A549 (cell line): ENCODE data around the gene SF3A1. TPM values are rescaled to one million over a fixed set of nuclear protein-coding genes. Genes with fewer than 3 reads are reported as not detected.

Experiments
- ATAC-seq, 2 experiments: fragments of 200-7000 bp in 1 of 2; fragments of >200 bp in 1 of 2; cut with Nextera tagmentation in 1 of 2; cut with Tn5 transposase in 1 of 2; 3 replicates each; pipeline versions ENCODE4 v1.8.0 to v1.9.1; 2018 to 2020; ENCODE audit warnings: mild to moderate bottlenecking in 1 of 2, moderate library complexity in 1 of 2
- CTCF ChIA-PET: fragments of 300-600 bp; sonication (Branson Sonifier 250); formaldehyde crosslinking; extraction: SDS; loops from one replicate; lab custom pipeline; 2021; ENCODE audit warnings: antibody characterized with exemption, inconsistent platforms; lab: Yijun Ruan, JAX
- POLR2A ChIA-PET: fragments of 350-600 bp; formaldehyde crosslinking; extraction: SDS; loops from one replicate; lab custom pipeline; 2021; ENCODE audit warnings: antibody characterized with exemption, inconsistent platforms; lab: Yijun Ruan, JAX
- DNase-seq, 2 experiments: peaks; one replicate each; pipeline versions ENCODE4 v3.0.0 to v3.0.0-alpha.2; 2011 to 2016; ENCODE audit warnings: low read depth in 1 of 2, low spot score in 1 of 2
- FAIRE-seq: peaks from 2 replicates; lab custom pipeline; 2011; peaks lifted over from hg19 to GRCh38; lab: Jason Lieb, UNC
- H3K27ac ChIP-seq, 2 experiments: fragments of >200 bp; sonication (Bioruptor Twin); formaldehyde crosslinking; 3 replicates each; pipeline ENCODE4 v1.5.1; 2016 to 2017
- H3K4me1 ChIP-seq: fragments of >200 bp; sonication (Bioruptor Twin); formaldehyde crosslinking; 3 replicates; pipeline ENCODE4 v1.6.1; 2016
- H3K4me2 ChIP-seq: fragments of >200 bp; sonication (Bioruptor Twin); formaldehyde crosslinking; 3 replicates; pipeline ENCODE4 v1.6.1; 2016
- H3K4me3 ChIP-seq: fragments of >200 bp; sonication (Bioruptor Twin); formaldehyde crosslinking; 3 replicates; pipeline ENCODE4 v1.5.1; 2016
- H3K9me3 ChIP-seq: fragments of >200 bp; sonication (Bioruptor Twin); formaldehyde crosslinking; 3 replicates; pipeline ENCODE4 v1.6.1; 2016
- BHLHE40 ChIP-seq: IDR thresholded peaks from 2 replicates; pipeline ENCODE4 v1.6.1; 2012; ENCODE audit warnings: low read depth, low read length, inconsistent platforms
- EP300 ChIP-seq, 2 experiments: fragments of >200 bp; sonication (Bioruptor Twin); formaldehyde crosslinking; IDR thresholded peaks; 2 replicates in 1 of 2; 3 replicates in 1 of 2; pipeline ENCODE4 v1.6.1; 2016 to 2017
- ESRRA ChIP-seq: fragments of 150-350 bp; IDR thresholded peaks from 2 replicates; pipeline ENCODE4 v1.6.1; 2014; ENCODE audit warnings: mild to moderate bottlenecking, low read length, borderline replicate concordance
- FOXS1 ChIP-seq: fragments of 250-450 bp; sonication (Bioruptor Pico); IDR thresholded peaks from 2 replicates; pipeline ENCODE4 v1.5.0; 2020; ENCODE audit warnings: mild to moderate bottlenecking, moderate library complexity
- HDAC2 ChIP-seq: fragments of 200-600 bp; sonication (generic); IDR thresholded peaks from 2 replicates; pipeline ENCODE4 v1.6.1; 2016
- HEYL ChIP-seq: fragments of 250-450 bp; sonication (Bioruptor Pico); IDR thresholded peaks from 2 replicates; pipeline ENCODE4 v1.8.0; 2021; ENCODE audit warnings: mild to moderate bottlenecking, moderate library complexity
- HOXB13 ChIP-seq: fragments of 250-450 bp; sonication (Bioruptor Pico); IDR thresholded peaks from 2 replicates; pipeline ENCODE4 v1.5.0; 2020; ENCODE audit warnings: low read depth, mild to moderate bottlenecking, moderate library complexity
- HOXB5 ChIP-seq: fragments of 250-450 bp; sonication (Bioruptor Pico); IDR thresholded peaks from 2 replicates; pipeline ENCODE4 v1.5.0; 2020; ENCODE audit warnings: mild to moderate bottlenecking, moderate library complexity
- KDM5A ChIP-seq: fragments of 200-600 bp; sonication (generic); IDR thresholded peaks from 2 replicates; pipeline ENCODE4 v1.6.1; 2016; ENCODE audit warnings: antibody characterized with exemption, mild to moderate bottlenecking
- MYC ChIP-seq: IDR thresholded peaks from 2 replicates; pipeline ENCODE4 v1.6.1; 2012; ENCODE audit warnings: mild to moderate bottlenecking, inconsistent platforms, low read length, improper control_type of control experiment, borderline replicate concordance
- NR3C1 ChIP-seq: fragments of >200 bp; sonication (Bioruptor Twin); formaldehyde crosslinking; IDR thresholded peaks from 3 replicates; pipeline ENCODE4 v1.6.1; 2017
- PHF8 ChIP-seq: fragments of 200-600 bp; sonication (generic); IDR thresholded peaks from 2 replicates; pipeline ENCODE4 v1.6.1; 2016; ENCODE audit warnings: low read depth, mild to moderate bottlenecking, antibody characterized with exemption, moderate library complexity, borderline replicate concordance
- POLR2A ChIP-seq: IDR thresholded peaks from 2 replicates; pipeline ENCODE4 v1.6.1; 2012; ENCODE audit warnings: mild to moderate bottlenecking, low read length
- RCOR1 ChIP-seq: fragments of 150-350 bp; IDR thresholded peaks from 2 replicates; pipeline ENCODE4 v1.6.1; 2014; ENCODE audit warnings: antibody characterized with exemption, low read length, low read depth
- RNF2 ChIP-seq: fragments of 200-600 bp; sonication (generic); IDR thresholded peaks from 2 replicates; pipeline ENCODE4 v1.6.1; 2016; ENCODE audit warnings: low read depth, mild to moderate bottlenecking, antibody characterized with exemption, moderate library complexity, borderline replicate concordance
- TP53 ChIP-seq: fragments of 250-450 bp; sonication (Bioruptor Pico); IDR thresholded peaks from 2 replicates; pipeline ENCODE4 v1.5.0; 2021; ENCODE audit warnings: mild to moderate bottlenecking, moderate library complexity
- ZC3H11A ChIP-seq: fragments of 450-650 bp; IDR thresholded peaks from 2 replicates; pipeline ENCODE4 v1.6.1; 2014; ENCODE audit warnings: antibody characterized with exemption, mild to moderate bottlenecking
- WGBS: methylation state at CpG from one replicate; pipeline ENCODE4 v1.1.6; 2017; ENCODE audit errors: missing lambda C conversion rate; 5-methylcytosine and 5-hydroxymethylcytosine counted together
- polyA plus RNA-seq, 4 experiments: library from polyadenylated mRNA; depleted of rRNA in 3 of 4; stranded (reverse); fragments of >200 nt; fragmentation: RNase III in 1 of 4; extraction: RNeasy Plus Mini Kit Qiagen cat#74134 plus additional on column Dnase treatment in 1 of 4; gene quantifications; 2 replicates in 3 of 4; 3 replicates in 1 of 4; pipeline ENCODE4 v1.2.3, GENCODE V29; 2011 to 2017
- TF ChIP-seq, protein P1 (sequence below): fragments of 150-350 bp; IDR thresholded peaks from 2 replicates; pipeline ENCODE4 v1.6.1; 2014; ENCODE audit warnings: low read depth, mild to moderate bottlenecking, low read length
- TF ChIP-seq, protein P2 (sequence below): fragments of >200 bp; sonication (Bioruptor Twin); formaldehyde crosslinking; IDR thresholded peaks from 2 replicates; pipeline ENCODE4 v1.6.1; 2016
- TF ChIP-seq, protein P3 (sequence below): IDR thresholded peaks from 2 replicates; pipeline ENCODE4 v1.6.1; 2012
- TF ChIP-seq, protein P4 (sequence below): fragments of 450-650 bp; IDR thresholded peaks from 2 replicates; pipeline ENCODE4 v1.6.1; 2014; ENCODE audit warnings: antibody characterized with exemption
- TF ChIP-seq, protein P5 (sequence below): fragments of 250-450 bp; sonication (Bioruptor Pico); IDR thresholded peaks from 2 replicates; pipeline ENCODE4 v1.5.0; 2021; ENCODE audit warnings: mild to moderate bottlenecking, moderate library complexity, borderline replicate concordance
- TF ChIP-seq, protein P6 (sequence below): IDR thresholded peaks from 2 replicates; pipeline ENCODE4 v1.6.1; 2012
- TF ChIP-seq, protein P7 (sequence below): fragments of >200 bp; sonication (Bioruptor Twin); formaldehyde crosslinking; IDR thresholded peaks from 3 replicates; pipeline ENCODE4 v1.6.1; 2016

The SF3A1 gene
- polyA plus RNA-seq, 2 of the 4 experiments (the other 2 are of a cell fraction): 47.0 to 57.9 TPM

DNA sequence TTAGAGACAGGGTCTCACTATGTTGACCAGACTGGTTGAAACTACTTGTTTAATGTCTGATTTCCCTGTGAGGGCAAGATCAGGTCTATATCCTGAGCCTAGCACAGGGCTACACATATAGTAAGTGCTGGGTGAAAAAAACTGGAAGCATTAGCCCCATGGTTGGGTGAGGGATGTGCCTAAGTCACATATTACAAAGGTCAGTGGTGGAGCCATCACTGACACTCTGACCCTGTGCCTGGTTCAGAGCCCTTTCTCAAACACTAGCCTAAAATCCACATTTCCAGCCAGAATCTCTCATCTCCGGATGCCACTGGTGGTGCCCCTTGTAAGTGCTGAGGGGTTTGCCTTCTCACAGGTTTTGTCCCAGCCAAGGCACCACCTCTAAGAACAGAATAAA lies 38.9 kb downstream of the SF3A1 start:
- Histone ChIP-seq H3K4me3 (no peak overlapping the region), H3K4me1 (peaks cover 23% of the 10 kb centered on the region), H3K27ac (0 out of 6 replicates have a peak overlapping the region, but pooled peaks of 1 of the 2 experiments have one; percentile 2), H3K9me3 (no peaks in the 10 kb centered on the region), H3K4me2 (no peak overlapping the region)
- CTCF ChIA-PET: interaction anchor here (5.0 kb wide), 1 partner anchor 30 kb away, joined by 18 read pairs; no protein-coding TSS in a partner anchor
- DNase-seq (no peak), FAIRE-seq (no peak), ATAC-seq (no peak)
- 90% methylated on average over 1 of the region's 1 CpG for WGBS
- POLR2A ChIA-PET: no interaction called here
- TF ChIP-seq, protein P1, sequence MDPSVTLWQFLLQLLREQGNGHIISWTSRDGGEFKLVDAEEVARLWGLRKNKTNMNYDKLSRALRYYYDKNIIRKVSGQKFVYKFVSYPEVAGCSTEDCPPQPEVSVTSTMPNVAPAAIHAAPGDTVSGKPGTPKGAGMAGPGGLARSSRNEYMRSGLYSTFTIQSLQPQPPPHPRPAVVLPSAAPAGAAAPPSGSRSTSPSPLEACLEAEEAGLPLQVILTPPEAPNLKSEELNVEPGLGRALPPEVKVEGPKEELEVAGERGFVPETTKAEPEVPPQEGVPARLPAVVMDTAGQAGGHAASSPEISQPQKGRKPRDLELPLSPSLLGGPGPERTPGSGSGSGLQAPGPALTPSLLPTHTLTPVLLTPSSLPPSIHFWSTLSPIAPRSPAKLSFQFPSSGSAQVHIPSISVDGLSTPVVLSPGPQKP: no peak
- no peak for TF ChIP-seq HOXB5 (CRISPR knock-in tag)
- no peak for TF ChIP-seq HOXB13 (CRISPR knock-in tag)
- TF ChIP-seq, protein P2, sequence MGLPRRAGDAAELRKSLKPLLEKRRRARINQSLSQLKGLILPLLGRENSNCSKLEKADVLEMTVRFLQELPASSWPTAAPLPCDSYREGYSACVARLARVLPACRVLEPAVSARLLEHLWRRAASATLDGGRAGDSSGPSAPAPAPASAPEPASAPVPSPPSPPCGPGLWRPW: no peak
- no peak for TF ChIP-seq PHF8
- TF ChIP-seq, protein P3, sequence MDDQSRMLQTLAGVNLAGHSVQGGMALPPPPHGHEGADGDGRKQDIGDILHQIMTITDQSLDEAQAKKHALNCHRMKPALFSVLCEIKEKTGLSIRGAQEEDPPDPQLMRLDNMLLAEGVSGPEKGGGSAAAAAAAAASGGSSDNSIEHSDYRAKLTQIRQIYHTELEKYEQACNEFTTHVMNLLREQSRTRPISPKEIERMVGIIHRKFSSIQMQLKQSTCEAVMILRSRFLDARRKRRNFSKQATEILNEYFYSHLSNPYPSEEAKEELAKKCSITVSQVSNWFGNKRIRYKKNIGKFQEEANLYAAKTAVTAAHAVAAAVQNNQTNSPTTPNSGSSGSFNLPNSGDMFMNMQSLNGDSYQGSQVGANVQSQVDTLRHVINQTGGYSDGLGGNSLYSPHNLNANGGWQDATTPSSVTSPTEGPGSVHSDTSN: no peak
- no peak for TF ChIP-seq TP53 (CRISPR knock-in tag)

DNA sequence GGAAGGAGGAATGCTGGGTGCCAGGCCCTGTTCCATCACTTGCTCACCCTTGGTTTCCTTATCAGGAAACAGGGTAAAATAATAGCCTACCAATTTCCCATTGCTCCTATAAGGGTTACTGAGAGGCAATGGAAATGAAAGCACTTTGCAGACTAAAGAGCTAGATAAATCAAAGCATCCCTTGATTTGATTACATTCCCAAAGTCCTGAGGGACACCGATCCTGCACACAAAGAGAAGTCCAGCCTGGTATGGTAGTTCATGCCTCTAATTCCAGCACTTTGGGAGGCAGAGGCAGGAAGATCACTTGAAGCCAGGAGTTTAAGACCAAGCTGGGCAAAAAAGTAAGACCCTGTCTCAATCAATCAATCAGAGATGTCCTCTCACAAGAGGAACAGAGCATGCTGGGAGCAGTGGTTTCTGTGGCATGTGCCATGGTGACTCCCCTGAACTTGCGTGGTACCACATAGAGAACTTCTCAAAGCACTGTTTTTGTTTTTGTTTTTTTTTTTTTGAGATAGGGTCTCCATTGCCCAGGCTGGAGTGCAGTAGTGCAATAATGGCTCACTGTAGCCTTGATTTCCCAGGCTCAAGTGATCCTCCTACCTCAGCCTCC lies 40.6 kb downstream of the SF3A1 start:
- Histone ChIP-seq H3K4me2 (no peak overlapping the region), H3K4me1 (peaks cover 40% of the 10 kb centered on the region), H3K4me3 (no peak overlapping the region), H3K9me3 (no peaks in the 10 kb centered on the region), H3K27ac (peak overlapping the region in 1 of 2 experiments; percentile 75; a peak in 2 of 6 replicates)
- TF ChIP-seq BHLHE40: no peak
- TF ChIP-seq HEYL (CRISPR knock-in tag): no peak
- no peak for TF ChIP-seq HDAC2
- no peak for TF ChIP-seq MYC
- TF ChIP-seq ZC3H11A: no peak
- TF ChIP-seq, protein P4, sequence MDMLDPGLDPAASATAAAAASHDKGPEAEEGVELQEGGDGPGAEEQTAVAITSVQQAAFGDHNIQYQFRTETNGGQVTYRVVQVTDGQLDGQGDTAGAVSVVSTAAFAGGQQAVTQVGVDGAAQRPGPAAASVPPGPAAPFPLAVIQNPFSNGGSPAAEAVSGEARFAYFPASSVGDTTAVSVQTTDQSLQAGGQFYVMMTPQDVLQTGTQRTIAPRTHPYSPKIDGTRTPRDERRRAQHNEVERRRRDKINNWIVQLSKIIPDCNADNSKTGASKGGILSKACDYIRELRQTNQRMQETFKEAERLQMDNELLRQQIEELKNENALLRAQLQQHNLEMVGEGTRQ: no peak
- TF ChIP-seq, protein P3: no peak
- no peak for TF ChIP-seq EP300 (IDR thresholded peaks at IDR 0.05)
- TF ChIP-seq, protein P2: no peak
- TF ChIP-seq TP53 (CRISPR knock-in tag): no peak
- TF ChIP-seq RNF2: no peak
- TF ChIP-seq ESRRA: no peak
- no peak for TF ChIP-seq POLR2A
- TF ChIP-seq, protein P5, sequence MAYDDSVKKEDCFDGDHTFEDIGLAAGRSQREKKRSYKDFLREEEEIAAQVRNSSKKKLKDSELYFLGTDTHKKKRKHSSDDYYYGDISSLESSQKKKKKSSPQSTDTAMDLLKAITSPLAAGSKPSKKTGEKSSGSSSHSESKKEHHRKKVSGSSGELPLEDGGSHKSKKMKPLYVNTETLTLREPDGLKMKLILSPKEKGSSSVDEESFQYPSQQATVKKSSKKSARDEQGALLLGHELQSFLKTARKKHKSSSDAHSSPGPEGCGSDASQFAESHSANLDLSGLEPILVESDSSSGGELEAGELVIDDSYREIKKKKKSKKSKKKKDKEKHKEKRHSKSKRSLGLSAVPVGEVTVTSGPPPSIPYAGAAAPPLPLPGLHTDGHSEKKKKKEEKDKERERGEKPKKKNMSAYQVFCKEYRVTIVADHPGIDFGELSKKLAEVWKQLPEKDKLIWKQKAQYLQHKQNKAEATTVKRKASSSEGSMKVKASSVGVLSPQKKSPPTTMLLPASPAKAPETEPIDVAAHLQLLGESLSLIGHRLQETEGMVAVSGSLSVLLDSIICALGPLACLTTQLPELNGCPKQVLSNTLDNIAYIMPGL (CRISPR knock-in tag): no peak
- no peak for TF ChIP-seq FOXS1
- no peak for TF ChIP-seq KDM5A
- TF ChIP-seq, protein P6, sequence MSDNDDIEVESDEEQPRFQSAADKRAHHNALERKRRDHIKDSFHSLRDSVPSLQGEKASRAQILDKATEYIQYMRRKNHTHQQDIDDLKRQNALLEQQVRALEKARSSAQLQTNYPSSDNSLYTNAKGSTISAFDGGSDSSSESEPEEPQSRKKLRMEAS: no peak
- TF ChIP-seq NR3C1: no peak
- TF ChIP-seq RCOR1: no peak
- TF ChIP-seq, protein P7, sequence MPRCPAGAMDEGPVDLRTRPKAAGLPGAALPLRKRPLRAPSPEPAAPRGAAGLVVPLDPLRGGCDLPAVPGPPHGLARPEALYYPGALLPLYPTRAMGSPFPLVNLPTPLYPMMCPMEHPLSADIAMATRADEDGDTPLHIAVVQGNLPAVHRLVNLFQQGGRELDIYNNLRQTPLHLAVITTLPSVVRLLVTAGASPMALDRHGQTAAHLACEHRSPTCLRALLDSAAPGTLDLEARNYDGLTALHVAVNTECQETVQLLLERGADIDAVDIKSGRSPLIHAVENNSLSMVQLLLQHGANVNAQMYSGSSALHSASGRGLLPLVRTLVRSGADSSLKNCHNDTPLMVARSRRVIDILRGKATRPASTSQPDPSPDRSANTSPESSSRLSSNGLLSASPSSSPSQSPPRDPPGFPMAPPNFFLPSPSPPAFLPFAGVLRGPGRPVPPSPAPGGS: no peak
- DNase-seq: no peak
- no peak for ATAC-seq
- CTCF ChIA-PET: interaction anchor here (0.7 to 5.0 kb wide), 4 partner anchors 8 to 895 kb away, joined by 3 to 18 read pairs (median 5); no protein-coding TSS in a partner anchor
- POLR2A ChIA-PET: no interaction called here
- no peak for FAIRE-seq
- 92% methylated on average over 2 of the region's 2 CpGs for WGBS
